CD4-positive, alpha-beta T cell treated with Interleukin-21 for 1 hour (primary cell): Measurements from ENCODE around the gene DSG3.

Source experiments
- DNase-seq: peaks from one replicate; pipeline ENCODE4 v3.0.0-alpha.2; 2020

Gene DSG3

DNA sequence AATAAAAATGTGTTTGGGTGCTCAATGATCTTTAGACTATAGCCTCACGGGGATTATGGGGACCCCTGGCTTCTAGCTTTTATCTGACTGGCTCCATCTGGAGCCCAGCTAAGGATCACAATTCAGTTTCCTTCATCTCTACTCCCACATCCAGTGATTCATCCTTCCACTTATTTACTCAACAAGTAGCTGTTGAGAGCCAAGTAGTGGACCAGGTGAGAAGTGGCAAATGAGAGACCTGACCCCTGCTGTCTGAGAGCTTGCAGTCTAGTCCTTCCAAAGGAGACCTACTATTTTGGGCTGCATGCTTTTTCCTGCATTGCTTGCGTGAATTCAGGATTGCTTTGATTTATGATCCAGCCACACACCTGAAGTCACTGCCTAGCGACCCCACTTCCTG is 10.7 kb upstream of the DSG3 start:
- no peak for DNase-seq

DNA sequence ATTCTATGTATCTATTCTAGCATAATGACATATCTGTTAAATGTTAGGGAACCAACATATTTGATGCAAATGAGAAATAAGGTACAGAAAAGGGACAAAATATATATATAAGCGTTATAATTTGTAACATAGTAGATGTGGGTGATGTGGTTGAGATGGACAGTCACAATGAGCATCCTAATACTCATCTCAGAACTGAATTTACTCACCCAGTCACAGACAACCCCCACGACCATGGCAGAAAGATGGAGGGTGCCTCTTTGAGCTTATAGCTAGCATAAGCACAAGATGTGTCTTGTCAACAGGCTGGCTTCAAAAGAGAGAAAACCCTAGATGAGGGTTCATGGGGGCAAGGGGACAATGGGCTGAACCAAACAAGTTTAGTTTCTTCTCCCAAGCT is 9.1 kb upstream of the DSG3 start:
- DNase-seq, result no peak

DNA sequence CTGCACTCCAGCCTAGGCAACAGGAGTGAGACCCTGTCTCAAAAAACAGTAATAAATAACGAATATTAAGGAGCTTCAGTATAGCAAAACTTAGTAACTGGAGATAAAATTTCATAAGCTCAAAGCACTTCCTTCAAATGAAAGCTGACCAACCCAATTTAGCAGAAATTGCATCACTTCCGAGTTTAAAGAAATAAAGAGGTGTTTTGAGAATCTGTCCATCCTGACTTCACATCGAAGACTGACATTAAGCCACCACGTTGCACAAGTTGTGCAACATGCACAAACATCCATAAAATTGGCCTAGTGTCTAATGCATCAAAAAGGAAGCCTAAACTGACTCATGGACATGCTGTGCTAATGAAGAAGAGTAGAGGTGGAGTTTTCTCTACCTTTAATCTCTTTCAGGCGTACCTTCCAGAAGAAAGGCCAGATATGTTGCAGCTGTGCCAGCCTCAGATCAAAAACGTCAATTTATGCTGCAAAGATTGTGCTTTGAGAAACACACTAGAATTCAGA is 7.7 kb upstream of the DSG3 start:
- DNase-seq, result no peak

DNA sequence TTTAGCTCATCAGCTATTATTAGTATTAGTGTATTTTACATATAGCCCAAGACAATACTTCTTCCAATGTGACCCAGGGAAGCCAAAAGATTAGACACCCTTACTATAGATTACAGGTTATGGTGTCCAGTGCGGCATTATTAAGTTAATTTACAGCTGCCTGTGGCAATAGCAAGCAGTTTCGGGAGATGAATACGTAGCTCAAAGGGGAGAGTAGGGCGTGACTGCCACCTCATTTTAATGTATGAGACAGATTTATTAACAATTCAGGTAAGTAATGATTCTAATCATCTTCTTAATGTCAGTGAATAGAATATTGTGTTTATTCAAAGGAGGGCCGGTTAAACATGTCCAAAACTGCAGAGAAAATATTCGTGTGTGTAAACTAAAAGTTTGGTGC is 6.8 kb upstream of the DSG3 start:
- DNase-seq, result no peak

DNA sequence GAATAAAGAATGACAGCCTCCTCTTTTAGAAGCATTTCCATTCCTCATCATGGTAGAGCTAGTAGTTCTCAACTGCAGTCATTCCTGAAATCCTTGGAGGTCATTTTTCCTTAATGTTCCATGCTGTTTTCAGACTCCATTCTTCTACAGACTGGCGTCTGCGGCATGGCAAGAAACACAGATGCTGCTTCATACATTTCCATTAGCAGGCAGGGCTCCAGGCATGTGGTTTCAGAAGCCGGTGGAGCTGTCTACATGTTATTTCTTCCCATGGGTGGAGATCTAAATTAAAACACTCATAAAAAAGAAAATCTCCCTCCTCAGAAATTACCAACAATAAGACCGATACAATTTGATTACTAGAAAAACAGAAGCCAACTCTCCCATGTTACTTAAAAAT is 6.0 kb upstream of the DSG3 start:
- DNase-seq, result no peak

DNA sequence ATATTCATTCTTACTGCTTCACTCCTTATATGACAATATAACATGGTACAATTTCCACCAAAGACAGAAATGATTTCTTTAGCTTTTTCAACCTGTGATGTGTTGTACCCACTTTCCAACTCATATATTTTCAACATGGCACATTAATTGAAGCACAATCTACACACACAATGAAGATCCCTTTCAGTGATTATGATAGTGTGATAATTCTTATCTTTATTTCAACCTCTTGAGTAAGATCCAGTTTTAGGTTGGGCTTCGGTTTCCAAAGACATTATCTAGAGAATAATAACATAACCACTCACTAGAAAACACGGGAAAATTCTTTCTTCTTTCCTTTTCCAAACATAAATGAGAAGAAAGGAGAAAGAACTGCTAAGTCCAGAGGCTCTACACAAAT is 3.4 kb upstream of the DSG3 start:
- no peak for DNase-seq

DNA sequence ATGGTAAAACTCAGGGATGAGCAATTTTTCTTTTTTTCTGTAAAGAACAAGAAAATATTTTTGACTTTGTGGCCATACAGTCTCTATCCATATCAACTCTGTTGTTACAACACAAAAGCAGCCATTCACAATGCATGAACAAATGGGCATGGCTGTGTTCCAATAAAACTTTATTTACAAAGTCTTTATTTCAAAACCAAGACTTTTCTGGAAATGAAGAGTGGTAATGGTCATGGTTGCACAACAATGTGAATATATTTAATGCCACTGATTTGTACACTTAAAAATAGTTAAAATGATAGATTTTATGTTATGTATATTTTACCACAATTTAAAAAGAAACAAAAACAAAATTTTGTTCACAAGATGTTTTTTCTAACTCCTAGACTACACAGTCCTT is 1.6 kb upstream of the DSG3 start:
- DNase-seq, result no peak

DNA sequence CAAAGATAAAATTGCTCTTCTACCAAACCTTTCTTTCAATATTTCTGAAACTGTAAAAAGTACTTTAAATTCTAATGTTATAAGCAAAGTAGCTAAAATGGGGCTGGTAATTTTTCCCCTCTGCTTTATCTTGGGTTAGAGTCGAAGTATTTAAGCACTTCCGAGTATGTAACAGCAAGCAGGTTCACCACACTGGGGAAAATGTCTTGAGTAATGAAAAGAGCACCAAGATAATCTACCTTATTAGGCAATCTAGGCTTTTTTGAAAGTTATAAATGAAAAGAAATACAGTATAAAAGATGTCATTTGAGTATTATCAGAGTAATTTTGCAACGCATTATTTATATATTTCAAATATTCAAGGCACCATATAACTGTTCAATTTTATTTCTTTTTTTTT is 687 bp upstream of the DSG3 start:
- no peak for DNase-seq

DNA sequence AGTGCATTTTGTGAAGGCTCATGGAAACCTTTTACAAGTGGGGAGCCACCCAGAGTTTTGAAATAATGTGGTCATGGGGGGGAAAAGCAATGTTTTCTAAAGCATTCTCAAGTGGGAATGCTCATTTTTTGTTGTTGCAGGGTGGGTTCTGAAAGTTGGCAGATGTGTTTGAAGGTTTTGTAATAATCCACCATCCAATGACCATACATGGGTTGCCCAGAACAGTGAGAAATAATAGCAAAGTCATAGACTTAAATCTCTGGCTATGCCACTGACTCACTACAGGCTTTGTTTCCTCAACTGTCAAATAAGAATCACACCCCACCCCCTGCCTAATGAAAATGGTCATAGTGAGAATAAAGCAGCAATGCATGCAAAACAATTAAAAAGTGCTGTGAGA is 2.9 kb downstream of the DSG3 start:
- no peak for DNase-seq

DNA sequence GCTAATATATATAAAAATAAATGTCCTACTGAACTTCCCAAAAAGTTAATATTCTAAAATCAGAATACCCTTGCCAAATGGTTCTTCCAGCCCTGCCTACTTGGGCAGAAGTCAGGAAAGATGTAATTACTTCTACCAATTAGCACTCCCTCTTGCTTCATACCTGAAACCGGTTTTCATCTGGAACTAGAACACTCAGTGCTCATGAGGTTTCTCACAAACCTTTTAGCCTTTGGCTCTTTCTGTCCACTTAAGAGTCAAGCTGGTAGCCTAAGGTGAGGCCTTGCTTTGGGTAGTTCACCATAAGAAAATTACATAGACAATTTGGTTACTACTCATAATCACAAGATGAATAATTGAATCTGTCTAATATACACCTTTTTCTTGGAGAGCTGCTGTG is 4.1 kb downstream of the DSG3 start:
- no peak for DNase-seq

DNA sequence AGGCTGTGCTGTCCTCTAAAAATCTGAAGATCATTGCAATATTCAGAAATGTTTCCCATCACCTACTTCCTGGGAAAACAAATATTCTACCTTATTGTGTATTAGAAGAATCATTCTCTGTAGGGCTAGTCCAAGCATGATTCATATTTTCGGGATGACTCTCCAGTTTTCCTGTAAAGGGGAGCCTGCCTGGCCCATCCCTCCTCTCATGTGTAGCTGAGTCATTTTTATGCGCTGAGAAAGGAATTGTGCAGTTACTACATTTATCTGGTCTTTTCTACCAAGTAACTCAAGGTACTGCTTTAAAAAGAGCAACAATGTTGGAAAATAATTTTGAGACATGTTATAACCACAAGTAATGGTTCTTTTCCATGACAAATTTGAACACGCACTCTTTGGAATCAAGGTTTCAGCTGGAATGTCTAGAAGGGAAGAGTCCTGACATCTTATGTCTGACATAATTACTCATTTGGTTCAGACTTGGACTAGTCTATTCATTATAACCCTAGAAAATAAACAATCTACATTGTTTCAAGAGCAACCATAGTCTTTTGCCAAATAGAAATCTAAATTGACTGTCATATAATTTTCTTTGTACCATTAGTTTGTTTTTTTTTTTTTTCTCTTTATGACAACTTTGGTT is 6.6 kb downstream of the DSG3 start:
- DNase-seq, result no peak

DNA sequence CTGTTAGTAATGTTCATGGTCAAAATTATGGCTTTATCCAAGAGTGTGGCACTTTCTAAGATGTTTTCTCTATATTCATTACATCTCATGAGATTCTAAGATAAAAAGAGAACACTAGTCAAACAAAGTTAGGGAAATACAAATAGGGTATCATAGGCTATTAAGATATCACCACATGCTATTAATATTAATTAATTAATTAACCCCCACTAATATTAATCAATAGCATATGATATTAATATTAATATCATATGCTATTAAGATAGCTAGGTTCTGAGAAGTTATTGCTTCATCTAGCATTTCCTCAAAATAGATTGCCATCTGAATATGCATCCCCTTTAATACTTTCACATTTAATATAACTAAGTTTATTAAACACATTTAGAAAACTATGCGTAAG is 22.1 kb downstream of the DSG3 start:
- no peak for DNase-seq

DNA sequence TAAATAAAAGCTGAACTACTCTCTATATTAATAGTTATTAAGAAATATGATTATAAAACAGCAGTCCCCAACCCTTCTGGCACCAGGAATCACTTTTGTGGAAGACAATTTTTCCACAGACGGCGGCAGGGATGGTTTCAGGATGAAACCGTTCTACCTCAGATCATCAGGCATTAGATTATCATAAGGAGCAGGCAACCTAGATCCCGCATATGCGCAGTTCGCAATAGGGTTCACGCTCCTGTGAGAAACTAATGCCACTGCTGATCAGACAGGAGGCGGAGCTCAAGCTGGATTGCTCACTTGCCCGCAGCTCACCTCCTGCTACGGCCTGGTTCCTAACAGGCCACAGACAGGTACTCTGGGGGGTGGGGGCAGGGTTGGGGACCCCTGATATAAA is 31.1 kb downstream of the DSG3 start:
- DNase-seq, result no peak

DNA sequence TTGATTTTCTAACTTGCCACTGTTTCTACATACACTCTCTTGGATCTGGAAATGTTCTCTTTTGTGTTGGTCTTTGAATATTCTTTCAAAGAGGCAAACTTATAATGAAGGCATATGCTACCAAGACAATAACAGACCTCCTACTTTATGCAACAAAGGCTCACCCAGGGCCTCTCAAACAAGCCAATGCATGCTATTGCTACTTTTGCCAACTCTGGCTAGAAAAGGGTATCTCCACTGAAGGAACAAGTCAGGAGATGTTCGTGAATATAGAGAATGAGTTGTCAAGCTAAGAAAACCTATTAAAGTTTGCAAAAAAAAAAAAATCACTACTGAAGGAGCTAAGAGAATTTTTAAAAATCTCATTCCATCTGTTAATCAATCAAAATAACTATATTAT is 34.5 kb downstream of the DSG3 start:
- no peak for DNase-seq

DNA sequence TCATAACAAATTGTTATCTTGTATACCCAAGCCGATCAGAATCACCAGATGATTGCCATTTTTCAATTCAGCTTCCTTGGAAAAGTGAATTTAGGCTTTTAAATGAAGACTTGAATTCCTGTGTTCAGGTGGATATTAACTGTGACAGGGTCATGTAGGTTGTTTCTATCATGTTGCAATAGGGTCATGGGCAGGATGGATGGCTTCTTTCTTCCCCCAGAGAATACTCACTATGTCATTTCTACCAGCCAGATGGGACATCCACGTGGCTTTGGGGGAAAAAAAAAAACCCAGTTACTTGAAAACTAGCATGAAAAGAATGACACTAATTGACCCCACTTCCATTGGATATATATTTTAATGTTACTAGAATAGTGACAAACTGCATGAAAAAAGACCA is 35.9 kb downstream of the DSG3 start:
- no peak for DNase-seq

DNA sequence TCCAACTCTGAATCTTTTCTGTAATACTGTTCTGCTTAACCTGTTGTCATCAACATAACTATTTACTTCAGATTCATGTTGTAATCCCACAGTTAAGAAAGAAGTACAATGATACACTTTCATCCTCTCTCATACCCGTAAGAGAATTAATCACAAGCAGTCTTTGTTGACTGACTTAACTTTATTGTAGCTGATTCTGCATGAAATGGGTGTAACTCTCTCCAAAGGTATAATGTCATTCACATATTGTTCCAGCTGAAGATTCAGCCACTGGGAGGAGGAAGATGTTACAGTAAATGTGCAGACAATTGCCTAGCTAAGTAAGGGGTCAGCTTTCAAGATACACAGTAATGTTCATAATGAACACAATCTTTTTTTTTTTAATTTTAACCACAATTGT is 36.9 kb downstream of the DSG3 start:
- DNase-seq, result no peak

DNA sequence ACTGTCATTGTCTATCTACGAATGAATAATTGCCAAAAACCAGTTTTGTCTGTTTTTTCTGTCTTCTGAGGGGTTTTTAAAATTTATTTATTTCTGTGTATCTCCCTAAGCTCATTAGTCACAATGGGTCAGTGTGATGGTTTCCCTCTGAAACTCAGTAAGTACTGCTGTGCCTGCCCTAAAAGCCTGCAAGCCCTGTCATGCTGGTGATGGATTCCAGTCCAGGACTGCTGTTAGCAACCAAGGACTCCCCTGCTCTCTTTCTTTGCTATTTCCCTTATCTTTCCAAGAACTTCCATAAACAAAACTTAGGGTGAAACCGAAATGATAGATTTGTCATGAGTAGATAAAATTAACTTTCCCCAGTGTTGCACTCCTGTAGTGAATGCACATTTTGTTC is 38.6 kb downstream of the DSG3 start:
- DNase-seq, result no peak

DNA sequence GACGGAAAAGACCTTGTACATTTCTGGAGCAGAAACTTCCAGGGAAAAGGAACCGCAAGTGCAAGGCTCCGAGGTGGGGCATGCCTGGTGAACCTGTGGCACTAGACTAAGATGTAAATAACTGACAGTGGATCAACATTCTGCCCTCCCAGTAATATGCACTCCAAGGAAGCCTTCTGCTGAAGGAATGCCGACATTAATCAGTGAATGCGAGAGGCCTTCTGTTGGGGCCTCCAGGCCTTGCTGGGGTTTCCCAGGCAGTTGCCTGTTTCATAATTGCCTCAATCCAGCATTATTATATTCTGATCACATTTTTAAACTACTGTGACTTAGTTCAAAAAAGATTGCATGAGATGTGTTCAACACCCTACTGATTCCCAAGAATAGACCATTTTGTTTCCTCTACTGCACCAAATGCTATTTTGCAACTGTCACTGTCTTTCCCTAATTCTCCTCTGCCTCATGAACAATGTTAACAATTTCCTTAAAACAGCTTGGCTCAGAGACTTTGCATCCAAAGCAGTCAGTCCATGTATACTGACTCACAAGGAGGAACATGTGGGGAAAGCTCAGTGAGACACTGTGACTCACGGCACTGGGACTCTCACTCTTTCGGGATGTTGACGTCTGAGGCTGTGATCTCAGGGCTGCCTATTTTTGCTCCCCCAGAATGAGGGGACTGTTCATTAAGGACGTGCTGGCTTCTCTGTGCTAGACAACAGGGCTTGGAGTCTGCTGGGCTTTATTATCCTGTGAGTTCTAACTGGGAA is 39.9 kb downstream of the DSG3 start:
- no peak for DNase-seq

DNA sequence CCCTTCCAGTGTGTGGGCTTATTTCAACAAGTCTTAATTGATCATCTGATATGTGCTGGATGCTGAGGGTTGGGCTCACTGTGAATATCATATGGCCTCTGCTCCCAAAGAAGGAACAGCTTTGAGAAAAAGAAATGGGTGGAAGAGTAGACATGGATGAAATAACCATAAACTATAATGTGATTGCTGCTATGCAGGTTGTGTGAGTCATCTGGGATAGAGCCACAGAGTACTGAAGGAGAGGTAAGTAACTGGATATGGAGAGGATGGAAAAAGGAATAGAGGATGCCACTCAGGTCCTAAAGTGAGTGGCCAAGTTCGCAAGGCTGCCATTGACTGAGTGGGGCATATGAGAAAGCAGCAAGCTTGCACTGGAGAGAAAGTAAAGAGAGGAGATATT is 41.8 kb downstream of the DSG3 start:
- no peak for DNase-seq

DNA sequence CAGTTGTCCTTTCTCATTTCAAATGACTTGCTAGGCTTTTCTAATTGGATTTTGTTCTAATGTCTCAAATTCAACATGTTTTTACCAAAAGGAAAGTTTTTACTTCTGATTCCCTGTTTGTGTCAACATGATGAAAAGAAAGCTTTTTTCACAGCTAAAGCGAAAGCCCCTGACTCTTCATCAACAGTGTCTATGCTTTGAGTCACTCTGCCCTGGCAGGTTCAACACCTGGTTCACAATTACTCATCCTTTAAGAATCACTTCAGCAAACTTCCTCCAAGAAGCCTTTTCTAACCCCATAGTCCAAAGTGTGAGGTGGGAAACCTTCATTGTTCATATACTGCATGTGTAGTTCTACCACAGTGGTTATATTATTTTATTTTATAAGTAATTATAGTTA is 42.8 kb downstream of the DSG3 start:
- no peak for DNase-seq

DNA sequence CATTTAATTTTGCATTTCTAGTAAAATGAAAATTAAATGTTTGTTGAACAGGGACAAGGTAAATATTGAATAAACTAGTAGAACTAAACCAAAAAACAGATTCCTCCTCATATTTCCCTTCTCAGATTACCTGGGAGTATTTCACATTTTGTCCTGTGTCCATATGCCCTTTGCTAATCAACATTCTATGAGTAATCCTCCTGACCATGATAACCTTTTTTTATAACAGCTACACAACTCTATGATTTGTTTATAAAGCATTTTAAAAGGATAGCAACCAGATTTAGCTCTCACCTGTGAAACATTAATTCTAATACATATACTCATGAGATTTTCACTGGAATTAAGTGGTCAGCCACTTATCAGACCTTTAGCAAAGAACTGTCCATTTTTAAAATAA is 43.3 kb downstream of the DSG3 start:
- DNase-seq, result no peak

DNA sequence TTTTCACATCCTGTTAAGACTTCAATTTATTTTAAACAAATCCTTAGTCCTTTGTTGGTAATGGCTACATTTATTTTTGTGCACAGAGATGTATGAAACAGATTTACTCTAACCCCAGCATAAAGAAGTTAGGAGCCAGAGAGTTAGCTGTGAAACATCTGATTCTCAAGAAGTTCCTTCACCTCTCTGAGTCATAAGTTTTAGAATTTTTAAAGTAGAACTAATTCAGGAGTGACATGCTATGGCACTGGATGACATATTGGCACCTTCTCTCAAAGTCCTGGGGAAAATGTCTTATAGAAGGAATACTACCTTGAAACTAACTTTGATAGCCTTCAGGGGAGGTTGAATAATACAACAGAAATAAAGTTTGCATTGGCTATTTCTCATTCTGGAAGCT is 44.0 kb downstream of the DSG3 start:
- no peak for DNase-seq

DNA sequence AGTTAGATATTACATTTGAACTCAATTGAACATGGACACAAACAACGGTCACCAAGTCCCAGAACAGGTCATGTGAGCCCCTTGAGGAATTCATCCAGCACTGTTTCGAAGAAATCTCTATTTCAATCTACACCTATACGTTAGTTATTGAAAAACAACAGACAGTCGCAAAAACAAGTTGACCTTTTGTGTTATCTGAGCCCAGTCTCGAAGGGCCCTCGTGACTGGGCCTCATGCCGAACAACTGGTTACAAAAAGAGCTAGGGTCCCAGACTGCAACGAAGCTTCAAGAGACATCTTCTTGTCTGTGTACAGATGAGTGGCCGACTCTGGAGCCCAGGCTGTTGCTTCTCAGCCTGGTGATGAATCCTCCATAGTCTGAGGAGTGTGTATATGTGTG is 45.1 kb downstream of the DSG3 start:
- no peak for DNase-seq

DNA sequence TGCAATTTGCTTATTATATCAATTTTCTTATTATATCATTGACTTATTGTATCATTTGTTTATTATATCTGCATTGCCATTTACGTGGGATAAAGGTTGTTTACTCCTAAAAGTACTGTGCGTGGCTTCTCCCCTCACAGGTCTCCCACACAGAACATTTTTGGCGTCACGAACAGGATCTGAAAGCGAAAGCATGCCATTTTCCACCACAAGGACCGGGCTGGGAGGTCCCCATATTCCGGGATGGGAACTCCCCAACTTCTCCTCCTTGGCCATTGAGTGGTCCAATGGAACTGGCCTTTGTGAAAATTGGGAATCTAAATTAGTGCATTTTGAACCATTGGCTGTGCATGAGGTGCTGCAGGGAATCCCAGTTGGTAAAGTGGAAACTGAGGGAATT is 45.6 kb downstream of the DSG3 start:
- DNase-seq, result no peak

DNA sequence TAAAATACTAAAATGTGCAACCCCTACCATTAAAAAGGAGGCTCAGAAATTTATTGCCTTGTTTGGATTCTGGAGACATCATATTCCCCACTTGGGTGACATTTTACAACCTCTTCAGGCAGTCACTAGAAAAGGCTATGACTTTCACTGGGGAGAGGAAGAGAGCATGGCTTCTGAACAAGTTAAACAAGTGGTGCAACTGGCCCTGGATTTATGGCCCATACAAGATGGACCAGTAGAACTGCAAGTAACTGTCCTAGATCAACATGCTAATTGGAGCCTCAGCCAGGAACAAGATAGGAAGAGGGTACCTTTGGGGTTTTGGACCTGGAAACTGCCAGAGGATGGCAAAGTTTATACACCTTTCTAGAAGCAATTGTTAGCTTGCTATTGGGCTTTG is 46.4 kb downstream of the DSG3 start:
- DNase-seq, result no peak
